PC-3 (cell line): Measurements from ENCODE around the gene ATP11C. TPM values are rescaled to one million over a fixed set of nuclear protein-coding genes. Genes with fewer than 3 reads are reported as not detected.

Experiments used
- ATAC-seq: fragments of 200-7000 bp; cut with Tn5 transposase; 2 replicates; pipeline ENCODE4 v1.9.1; 2020; ENCODE audit warnings: mild to moderate bottlenecking, moderate library complexity
- BruUV-seq: library from RNA; stranded (reverse); fragments of 400-500 nt; replicated peaks from 2 replicates; lab custom pipeline; 2021; lab: Mats Ljungman, UMichigan
- CTCF ChIA-PET: fragments of 300-600 bp; sonication (Branson Sonifier 250); formaldehyde crosslinking; loops from one replicate; lab custom pipeline; 2022; ENCODE audit warnings: antibody characterized with exemption; lab: Charles Lee
- POLR2A ChIA-PET: fragments of 300-600 bp; sonication (Branson Sonifier 250); formaldehyde crosslinking; loops from one replicate; lab custom pipeline; 2022; ENCODE audit warnings: antibody characterized with exemption; ENCODE audit not compliant: unreplicated experiment; lab: Charles Lee
- DNase-seq: peaks from one replicate; pipeline ENCODE4 v3.0.0-alpha.2; 2015
- H2AFZ ChIP-seq: fragments of 300-600 bp; sonication (generic); 2 replicates; pipeline ENCODE4 v1.6.0; 2016; ENCODE audit warnings: antibody characterized with exemption, low read length
- H3F3A ChIP-seq: fragments of 300-600 bp; sonication (generic); one replicate; pipeline ENCODE4 v1.6.0; 2017; ENCODE audit warnings: antibody characterized with exemption, low read length, control low read depth, mild to moderate bottlenecking; ENCODE audit not compliant: unreplicated experiment
- H3K27ac ChIP-seq: fragments of 300-600 bp; sonication (generic); 2 replicates; pipeline ENCODE4 v1.5.1; 2016; ENCODE audit warnings: mild to moderate bottlenecking, low read length
- H3K27me3 ChIP-seq: fragments of 300-600 bp; sonication (generic); 2 replicates; pipeline ENCODE4 v1.6.1; 2016; ENCODE audit warnings: low read length, mixed read lengths
- H3K36me3 ChIP-seq: fragments of 300-600 bp; sonication (generic); 2 replicates; pipeline ENCODE4 v1.6.1; 2016; ENCODE audit warnings: low read depth, mixed run types, low read length, mixed read lengths
- H3K4me1 ChIP-seq: fragments of 300-600 bp; sonication (generic); 2 replicates; pipeline ENCODE4 v1.5.1; 2016; ENCODE audit warnings: low read length; ENCODE audit not compliant: insufficient read depth
- H3K4me2 ChIP-seq: fragments of 300-600 bp; sonication (generic); 2 replicates; pipeline ENCODE4 v1.6.0; 2016; ENCODE audit warnings: low read length
- H3K4me3 ChIP-seq: fragments of 300-600 bp; sonication (generic); 2 replicates; pipeline ENCODE4 v1.5.1; 2016; ENCODE audit warnings: mild to moderate bottlenecking, low read length, mixed read lengths
- H3K79me2 ChIP-seq: fragments of 300-600 bp; sonication (generic); 2 replicates; pipeline ENCODE4 v1.6.1; 2017; ENCODE audit warnings: low read length, mixed read lengths
- H3K9ac ChIP-seq: fragments of 300-600 bp; sonication (generic); 2 replicates; pipeline ENCODE4 v1.6.0; 2016; ENCODE audit warnings: mild to moderate bottlenecking, low read length
- H3K9me2 ChIP-seq: fragments of 300-600 bp; sonication (generic); replicated peaks from 2 replicates; pipeline ENCODE4 v1.6.1; 2016; ENCODE audit warnings: mixed run types, low read length, mixed read lengths
- H3K9me3 ChIP-seq: fragments of 300-600 bp; sonication (generic); 2 replicates; pipeline ENCODE4 v1.6.1; 2016; ENCODE audit warnings: low read length, mixed read lengths
- H4K20me1 ChIP-seq: fragments of 300-600 bp; sonication (generic); 2 replicates; pipeline ENCODE4 v1.6.1; 2016; ENCODE audit warnings: low read length, mixed read lengths
- EZH2 ChIP-seq: fragments of 300-600 bp; sonication (generic); IDR thresholded peaks from one replicate; pipeline ENCODE4 v1.6.1; 2017; ENCODE audit warnings: antibody characterized with exemption, mild to moderate bottlenecking, low read length; ENCODE audit not compliant: unreplicated experiment
- EZH2phosphoT487 ChIP-seq: fragments of 300-600 bp; sonication (generic); IDR thresholded peaks from 2 replicates; pipeline ENCODE4 v1.6.1; 2018; ENCODE audit warnings: mild to moderate bottlenecking, antibody characterized with exemption, low read length, borderline replicate concordance
- intact Hi-C: fragments of 100-400 bp; cut with micrococcal nuclease; formaldehyde crosslinking; loops from 2 replicates; pipeline ENCODE4 v1.9.0; 2023
- total RNA-seq: library from RNA; depleted of rRNA; stranded (reverse); fragments of >200 nt; gene quantifications from 2 replicates; pipeline ENCODE4 v1.2.3, GENCODE V29; 2014
- TF ChIP-seq, protein P1 (sequence below): fragments of 300-600 bp; sonication (generic); conservative IDR thresholded peaks from 2 replicates; pipeline ENCODE4 v1.5.1; 2017; ENCODE audit warnings: antibody characterized with exemption, low read depth, mild to moderate bottlenecking, low read length

The ATP11C gene
- total RNA-seq, 1 experiment from 2014 or later, result 25.8 TPM

DNA sequence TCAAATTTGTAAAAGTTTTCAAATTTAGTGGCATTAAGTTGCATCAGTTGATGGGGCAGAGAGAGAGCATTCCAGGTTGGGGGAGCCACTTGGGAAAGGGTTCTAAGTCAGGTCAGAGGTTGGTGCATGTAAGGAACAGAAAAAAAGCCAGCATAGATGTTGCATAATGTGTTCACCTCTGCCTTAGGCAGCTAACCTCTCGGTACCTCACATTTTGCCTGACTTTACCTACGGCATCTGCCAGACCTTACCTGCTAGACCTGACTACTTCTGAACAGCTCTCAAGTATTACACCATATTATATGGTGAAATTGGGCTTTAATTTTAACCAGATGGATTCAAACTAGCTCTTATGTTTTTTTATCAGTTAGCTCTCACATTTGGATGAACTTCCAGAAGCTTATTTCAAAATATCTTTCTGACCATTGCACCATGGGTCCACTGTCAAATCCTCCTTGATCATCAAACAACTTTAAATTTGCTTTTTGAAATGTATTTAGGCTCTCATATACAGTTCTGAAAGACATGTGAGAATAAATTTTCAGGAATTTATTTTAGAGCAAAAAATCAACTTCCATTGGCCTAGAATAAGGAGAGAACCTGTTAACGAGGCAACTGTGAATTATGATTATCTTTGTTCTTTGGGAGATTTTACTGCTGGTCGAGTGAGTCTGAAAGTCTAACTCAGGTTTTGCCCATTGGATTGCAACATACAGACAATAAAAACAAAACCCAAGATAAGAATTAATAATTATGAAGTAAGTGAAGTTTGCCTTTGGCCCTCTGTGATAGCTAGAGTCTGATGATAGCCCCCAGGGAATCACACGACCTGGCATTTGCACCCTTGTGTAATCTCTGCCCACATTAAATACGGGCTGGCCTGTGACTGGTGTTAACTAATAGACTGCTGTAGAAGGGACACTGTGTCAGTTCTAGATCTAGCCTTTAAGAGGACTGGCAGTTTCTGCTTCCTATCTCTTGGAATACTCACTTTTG lies 40.1 kb upstream of the ATP11C start:
- H3K36me3 ChIP-seq, result no peaks in the 10 kb centered on the region
- H3K9me3 ChIP-seq, result no peaks in the 10 kb centered on the region
- no peaks in the 10 kb centered on the region for H3K79me2 ChIP-seq
- no peak for DNase-seq
- H4K20me1 ChIP-seq, result no peaks in the 10 kb centered on the region
- no peaks in the 10 kb centered on the region for H3K4me1 ChIP-seq
- TF ChIP-seq EZH2phosphoT487 (no peak), EZH2 (no peak)
- TF ChIP-seq, protein P1, sequence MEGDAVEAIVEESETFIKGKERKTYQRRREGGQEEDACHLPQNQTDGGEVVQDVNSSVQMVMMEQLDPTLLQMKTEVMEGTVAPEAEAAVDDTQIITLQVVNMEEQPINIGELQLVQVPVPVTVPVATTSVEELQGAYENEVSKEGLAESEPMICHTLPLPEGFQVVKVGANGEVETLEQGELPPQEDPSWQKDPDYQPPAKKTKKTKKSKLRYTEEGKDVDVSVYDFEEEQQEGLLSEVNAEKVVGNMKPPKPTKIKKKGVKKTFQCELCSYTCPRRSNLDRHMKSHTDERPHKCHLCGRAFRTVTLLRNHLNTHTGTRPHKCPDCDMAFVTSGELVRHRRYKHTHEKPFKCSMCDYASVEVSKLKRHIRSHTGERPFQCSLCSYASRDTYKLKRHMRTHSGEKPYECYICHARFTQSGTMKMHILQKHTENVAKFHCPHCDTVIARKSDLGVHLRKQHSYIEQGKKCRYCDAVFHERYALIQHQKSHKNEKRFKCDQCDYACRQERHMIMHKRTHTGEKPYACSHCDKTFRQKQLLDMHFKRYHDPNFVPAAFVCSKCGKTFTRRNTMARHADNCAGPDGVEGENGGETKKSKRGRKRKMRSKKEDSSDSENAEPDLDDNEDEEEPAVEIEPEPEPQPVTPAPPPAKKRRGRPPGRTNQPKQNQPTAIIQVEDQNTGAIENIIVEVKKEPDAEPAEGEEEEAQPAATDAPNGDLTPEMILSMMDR, result no peak
- no peak overlapping the region for H3K27ac ChIP-seq
- no peak overlapping the region for H2AFZ ChIP-seq
- no peak overlapping the region for H3K4me3 ChIP-seq
- BruUV-seq, result no TSS peak
- no peaks in the 10 kb centered on the region for H3F3A ChIP-seq
- no peak overlapping the region for H3K9ac ChIP-seq
- ATAC-seq, result no peak
- ChIA-PET CTCF (no interaction called here), POLR2A (no interaction called here)
- no peak overlapping the region for H3K4me2 ChIP-seq
- H3K9me2 ChIP-seq, result no peaks in the 10 kb centered on the region
- H3K27me3 ChIP-seq, result no peaks in the 10 kb centered on the region
- intact Hi-C loops, result no loop called here

- intact Hi-C loops, result no loop called here
- no peaks in the 10 kb centered on the region for H3K36me3 ChIP-seq
- H3K9ac ChIP-seq, result no peak overlapping the region
- no peaks in the 10 kb centered on the region for H3K4me1 ChIP-seq
- no peaks in the 10 kb centered on the region for H3K27me3 ChIP-seq
- no peaks in the 10 kb centered on the region for H3K79me2 ChIP-seq
- H3K4me2 ChIP-seq, result no peak overlapping the region
- H3K4me3 ChIP-seq, result no peak overlapping the region
- BruUV-seq, result no TSS peak
- H2AFZ ChIP-seq, result no peak overlapping the region
- TF ChIP-seq EZH2, result no peak
- TF ChIP-seq, protein P1, result no peak
- TF ChIP-seq EZH2phosphoT487, result no peak
- H4K20me1 ChIP-seq, result no peaks in the 10 kb centered on the region
- no peak for DNase-seq
- POLR2A ChIA-PET, result no interaction called here
- no peak overlapping the region for H3K27ac ChIP-seq
- no peaks in the 10 kb centered on the region for H3F3A ChIP-seq
- H3K9me3 ChIP-seq, result no peaks in the 10 kb centered on the region
- no peaks in the 10 kb centered on the region for H3K9me2 ChIP-seq
- no peak for ATAC-seq
- CTCF ChIA-PET, result no interaction called here
Observed at GRCh38 chrX:139972113-139972512, 39.3 kb upstream of the ATP11C start.

- no peaks in the 10 kb centered on the region for H4K20me1 ChIP-seq
- no peaks in the 10 kb centered on the region for H3K9me2 ChIP-seq
- ATAC-seq (no peak), DNase-seq (no peak)
- intact Hi-C loops, result no loop called here
- TF ChIP-seq EZH2phosphoT487, result no peak
- TF ChIP-seq, protein P1, result no peak
- H2AFZ ChIP-seq, result no peak overlapping the region
- no peaks in the 10 kb centered on the region for H3F3A ChIP-seq
- no TSS peak for BruUV-seq
- H3K27me3 ChIP-seq, result no peaks in the 10 kb centered on the region
- H3K4me2 ChIP-seq, result no peak overlapping the region
- no peaks in the 10 kb centered on the region for H3K4me1 ChIP-seq
- H3K9ac ChIP-seq, result no peak overlapping the region
- no peaks in the 10 kb centered on the region for H3K36me3 ChIP-seq
- CTCF ChIA-PET, result no interaction called here
- POLR2A ChIA-PET, result no interaction called here
- no peak overlapping the region for H3K4me3 ChIP-seq
- no peak overlapping the region for H3K27ac ChIP-seq
- no peaks in the 10 kb centered on the region for H3K79me2 ChIP-seq
- H3K9me3 ChIP-seq, result no peaks in the 10 kb centered on the region
Observed at GRCh38 chrX:139971394-139971749, 38.5 kb upstream of the ATP11C start.
